RWPE1 (cell line): ENCODE results near the gene NDUFV1.
A peak's percentile ranks its signal among the peaks of the same experiment; 100 is the strongest.

Source experiments
- CTCF ChIA-PET: fragments of 350-600 bp; sonication (Branson Sonifier 250); formaldehyde crosslinking; extraction: SDS; loops from one replicate; lab custom pipeline; 2021; lab: Yijun Ruan, JAX
- POLR2A ChIA-PET: fragments of 400-600 bp; formaldehyde crosslinking; extraction: SDS; loops from one replicate; lab custom pipeline; 2020; ENCODE audit warnings: antibody characterized with exemption; ENCODE audit not compliant: low non-redundant PET; lab: Yijun Ruan, JAX
- DNase-seq: peaks from one replicate; pipeline ENCODE4 v3.0.0; 2012; ENCODE audit warnings: low spot score
- H3K27ac ChIP-seq: fragments of 450-650 bp; 2 replicates; pipeline ENCODE4 v1.5.1; 2017
- CTCF ChIP-seq: fragments of 450-650 bp; conservative IDR thresholded peaks from 2 replicates; pipeline ENCODE4 v1.5.1; 2017; ENCODE audit warnings: low read depth, mild to moderate bottlenecking

NDUFV1 gene

GRCh38 chr11:67631853-67632174 is 25.1 kb downstream of the NDUFV1 start:
- ChIA-PET POLR2A (interaction anchor here (1.1 kb wide), 1 partner anchor 24 kb away, joined by 5 read pairs; no protein-coding TSS in a partner anchor), CTCF (interaction anchor here (0.9 kb wide), 1 partner anchor 31 kb away, joined by 3 read pairs; no protein-coding TSS in a partner anchor)
- no peak for TF ChIP-seq CTCF
- DNase-seq: no peak
- peak overlapping the region; percentile 88; the same call in 1 of the 2 replicates for H3K27ac ChIP-seq

GRCh38 chr11:67632175-67632981 is 25.6 kb downstream of the NDUFV1 start:
- no peak for TF ChIP-seq CTCF
- H3K27ac ChIP-seq: peak overlapping the region; percentile 88; the same call in 1 of the 2 replicates
- no peak for DNase-seq
- CTCF ChIA-PET: interaction anchor here (0.6 to 0.9 kb wide), 2 partner anchors 31 to 286 kb away, joined by 3 read pairs; no protein-coding TSS in a partner anchor
- POLR2A ChIA-PET: interaction anchor here (1.1 kb wide), 1 partner anchor 24 kb away, joined by 5 read pairs; no protein-coding TSS in a partner anchor

- DNase-seq: no peak
- H3K27ac ChIP-seq: 0 out of 2 replicates have a peak overlapping the region, but pooled peaks have one; percentile 88
- TF ChIP-seq CTCF: no peak
- ChIA-PET POLR2A (no interaction called here), CTCF (interaction anchor here (0.6 kb wide), 3 partner anchors 12 to 287 kb away, joined by 3 to 5 read pairs (median 3); no protein-coding TSS in a partner anchor)
These were observed 26.4 kb downstream of the NDUFV1 start for GRCh38 chr11:67632982-67633755.

GRCh38 chr11:67633758-67634365 is 27.1 kb downstream of the NDUFV1 start:
- ChIA-PET POLR2A (no interaction called here), CTCF (interaction anchor here (0.6 kb wide), 2 partner anchors 12 to 93 kb away, joined by 3 to 5 read pairs; no protein-coding TSS in a partner anchor)
- no peak for TF ChIP-seq CTCF
- no peak overlapping the region for H3K27ac ChIP-seq
- no peak for DNase-seq

GRCh38 chr11:67634366-67635230 is 27.9 kb downstream of the NDUFV1 start:
- H3K27ac ChIP-seq: no peak overlapping the region
- CTCF ChIA-PET: no interaction called here
- TF ChIP-seq CTCF: no peak
- POLR2A ChIA-PET: no interaction called here
- DNase-seq: no peak
